WTC11 (cell line): Measurements from ENCODE around the gene DKK3. TPM values are rescaled to one million over a fixed set of nuclear protein-coding genes. Genes with fewer than 3 reads are reported as not detected.

ENCODE experiments used
- ATAC-seq: fragments of 200-7000 bp; cut with Tn5 transposase; 2 replicates; pipeline ENCODE4 v1.10.0; 2021; ENCODE audit warnings: mild to moderate bottlenecking, moderate library complexity
- CTCF ChIA-PET: fragments of 300-600 bp; sonication (Branson Sonifier 250); formaldehyde crosslinking; loops from one replicate; lab custom pipeline; 2021; ENCODE audit warnings: antibody characterized with exemption; lab: Charles Lee
- POLR2A ChIA-PET: fragments of 350-600 bp; sonication (Branson Sonifier 250); formaldehyde crosslinking; loops from one replicate; lab custom pipeline; 2021; ENCODE audit warnings: antibody characterized with exemption; lab: Charles Lee
- DNase-seq: peaks from one replicate; pipeline ENCODE4 v3.0.0; 2021; ENCODE audit warnings: low spot score
- H3K27ac Mint-ChIP-seq: 2 replicates; pipeline ENCODE4 v1.8.0; 2021; ENCODE audit warnings: mixed read lengths
- H3K27me3 Mint-ChIP-seq: 2 replicates; pipeline ENCODE4 v1.8.0; 2021; ENCODE audit warnings: low read depth, mild to moderate bottlenecking, moderate library complexity, mixed read lengths
- H3K36me3 Mint-ChIP-seq: 2 replicates; pipeline ENCODE4 v1.8.0; 2021; ENCODE audit warnings: mixed read lengths
- H3K4me1 Mint-ChIP-seq: 2 replicates; pipeline ENCODE4 v1.8.0; 2022; ENCODE audit warnings: mixed read lengths
- H3K4me3 Mint-ChIP-seq: 2 replicates; pipeline ENCODE4 v1.8.0; 2021; ENCODE audit warnings: mild to moderate bottlenecking, moderate library complexity, mixed read lengths
- H3K9me3 Mint-ChIP-seq: 2 replicates; pipeline ENCODE4 v1.8.0; 2021; ENCODE audit warnings: mixed read lengths
- ARID4B ChIP-seq: sonication (generic); formaldehyde crosslinking; IDR thresholded peaks from 2 replicates; pipeline ENCODE4 v1.8.0; 2023; ENCODE audit warnings: missing genetic modification reagents, mild to moderate bottlenecking, borderline replicate concordance
- CREM ChIP-seq: sonication (generic); formaldehyde crosslinking; IDR thresholded peaks from 2 replicates; pipeline ENCODE4 v1.8.1; 2022; ENCODE audit warnings: mild to moderate bottlenecking, missing genetic modification reagents, moderate library complexity
- ERG ChIP-seq: fragments of 250-450 bp; sonication (Bioruptor Pico); IDR thresholded peaks from 2 replicates; pipeline ENCODE4 v1.8.0; 2021; ENCODE audit warnings: mild to moderate bottlenecking
- ESRRA ChIP-seq: sonication (generic); formaldehyde crosslinking; IDR thresholded peaks from 2 replicates; pipeline ENCODE4 v1.8.1; 2022; ENCODE audit warnings: mild to moderate bottlenecking, missing genetic modification reagents, borderline replicate concordance
- FOXP1 ChIP-seq: sonication (generic); formaldehyde crosslinking; IDR thresholded peaks from 2 replicates; pipeline ENCODE4 v1.8.0; 2022; ENCODE audit warnings: missing genetic modification reagents, mild to moderate bottlenecking, moderate library complexity, borderline replicate concordance
- GTF2I ChIP-seq: fragments of 250-450 bp; sonication (Bioruptor Pico); conservative IDR thresholded peaks from 2 replicates; pipeline ENCODE4 v1.4.0; 2021; ENCODE audit warnings: mild to moderate bottlenecking
- IRF1 ChIP-seq: sonication (generic); formaldehyde crosslinking; IDR thresholded peaks from 2 replicates; pipeline ENCODE4 v1.8.0; 2023; ENCODE audit warnings: missing genetic modification reagents
- IRF2 ChIP-seq: sonication (generic); formaldehyde crosslinking; IDR thresholded peaks from 2 replicates; pipeline ENCODE4 v1.8.0; 2022; ENCODE audit warnings: low read depth, missing genetic modification reagents, borderline replicate concordance
- JUN ChIP-seq: sonication (generic); formaldehyde crosslinking; IDR thresholded peaks from 2 replicates; pipeline ENCODE4 v1.8.0; 2023; ENCODE audit warnings: mild to moderate bottlenecking, missing genetic modification reagents
- ZBTB21 ChIP-seq: sonication (generic); formaldehyde crosslinking; IDR thresholded peaks from 2 replicates; pipeline ENCODE4 v1.8.1; 2023; ENCODE audit warnings: mild to moderate bottlenecking, missing genetic modification reagents, borderline replicate concordance
- ZNF423 ChIP-seq: fragments of 250-450 bp; sonication (Bioruptor Pico); IDR thresholded peaks from 2 replicates; pipeline ENCODE4 v2.1.2; 2022; ENCODE audit warnings: mild to moderate bottlenecking, moderate library complexity
- total RNA-seq: library from RNA; stranded (reverse); gene quantifications from 3 replicates; pipeline ENCODE4 v1.2.3, GENCODE V29; 2021
- TF ChIP-seq, protein P1 (sequence below): sonication (generic); formaldehyde crosslinking; conservative IDR thresholded peaks from 2 replicates; pipeline ENCODE4 v1.8.1; 2022; ENCODE audit warnings: mild to moderate bottlenecking, missing genetic modification reagents
- TF ChIP-seq, protein P2 (sequence below): sonication (generic); formaldehyde crosslinking; IDR thresholded peaks from 2 replicates; pipeline ENCODE4 v1.8.1; 2022; ENCODE audit warnings: mild to moderate bottlenecking, missing genetic modification reagents, moderate library complexity, borderline replicate concordance
- TF ChIP-seq, protein P3 (sequence below): sonication (generic); formaldehyde crosslinking; IDR thresholded peaks from 2 replicates; pipeline ENCODE4 v1.8.1; 2022; ENCODE audit warnings: low read depth, mild to moderate bottlenecking, moderate library complexity, missing genetic modification reagents, borderline replicate concordance
- TF ChIP-seq, protein P4 (sequence below): fragments of 250-450 bp; sonication (Bioruptor Pico); conservative IDR thresholded peaks from 2 replicates; pipeline ENCODE4 v1.9.0; 2021; ENCODE audit warnings: mild to moderate bottlenecking
- TF ChIP-seq, protein P5 (sequence below): sonication (generic); formaldehyde crosslinking; IDR thresholded peaks from 2 replicates; pipeline ENCODE4 v1.8.0; 2022; ENCODE audit warnings: mild to moderate bottlenecking, missing genetic modification reagents
- TF ChIP-seq, protein P6 (sequence below): sonication (generic); formaldehyde crosslinking; IDR thresholded peaks from 2 replicates; pipeline ENCODE4 v1.8.0; 2022; ENCODE audit warnings: mild to moderate bottlenecking, missing genetic modification reagents
- TF ChIP-seq, protein P7 (sequence below): sonication (generic); formaldehyde crosslinking; IDR thresholded peaks from 2 replicates; pipeline ENCODE4 v1.8.0; 2022; ENCODE audit warnings: missing genetic modification reagents

The DKK3 gene
- total RNA-seq, 1 experiment from 2014 or later, result 17.6 TPM

- TF ChIP-seq, protein P1, sequence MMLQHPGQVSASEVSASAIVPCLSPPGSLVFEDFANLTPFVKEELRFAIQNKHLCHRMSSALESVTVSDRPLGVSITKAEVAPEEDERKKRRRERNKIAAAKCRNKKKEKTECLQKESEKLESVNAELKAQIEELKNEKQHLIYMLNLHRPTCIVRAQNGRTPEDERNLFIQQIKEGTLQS (CRISPR knock-in tag), result no peak
- TF ChIP-seq, protein P2, sequence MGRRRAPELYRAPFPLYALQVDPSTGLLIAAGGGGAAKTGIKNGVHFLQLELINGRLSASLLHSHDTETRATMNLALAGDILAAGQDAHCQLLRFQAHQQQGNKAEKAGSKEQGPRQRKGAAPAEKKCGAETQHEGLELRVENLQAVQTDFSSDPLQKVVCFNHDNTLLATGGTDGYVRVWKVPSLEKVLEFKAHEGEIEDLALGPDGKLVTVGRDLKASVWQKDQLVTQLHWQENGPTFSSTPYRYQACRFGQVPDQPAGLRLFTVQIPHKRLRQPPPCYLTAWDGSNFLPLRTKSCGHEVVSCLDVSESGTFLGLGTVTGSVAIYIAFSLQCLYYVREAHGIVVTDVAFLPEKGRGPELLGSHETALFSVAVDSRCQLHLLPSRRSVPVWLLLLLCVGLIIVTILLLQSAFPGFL, result no peak
- no peak for TF ChIP-seq FOXP1 (CRISPR knock-in tag)
- TF ChIP-seq, protein P3, sequence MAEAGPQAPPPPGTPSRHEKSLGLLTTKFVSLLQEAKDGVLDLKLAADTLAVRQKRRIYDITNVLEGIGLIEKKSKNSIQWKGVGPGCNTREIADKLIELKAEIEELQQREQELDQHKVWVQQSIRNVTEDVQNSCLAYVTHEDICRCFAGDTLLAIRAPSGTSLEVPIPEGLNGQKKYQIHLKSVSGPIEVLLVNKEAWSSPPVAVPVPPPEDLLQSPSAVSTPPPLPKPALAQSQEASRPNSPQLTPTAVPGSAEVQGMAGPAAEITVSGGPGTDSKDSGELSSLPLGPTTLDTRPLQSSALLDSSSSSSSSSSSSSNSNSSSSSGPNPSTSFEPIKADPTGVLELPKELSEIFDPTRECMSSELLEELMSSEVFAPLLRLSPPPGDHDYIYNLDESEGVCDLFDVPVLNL (CRISPR knock-in tag), result no peak
These were observed 60.6 kb downstream of the DKK3 start (continued) for GRCh38 chr11:11947825-11948224.

GRCh38 chr11:11946878-11947277 is 61.5 kb downstream of the DKK3 start:
- no peak for ATAC-seq
- DNase-seq, result no peak
- Mint-ChIP-seq H3K9me3 (no peaks in the 10 kb centered on the region), H3K36me3 (peaks cover 10% of the 10 kb centered on the region), H3K4me1 (no peaks in the 10 kb centered on the region), H3K27ac (no peak overlapping the region), H3K4me3 (no peak overlapping the region), H3K27me3 (no peaks in the 10 kb centered on the region)
- ChIA-PET CTCF (interaction anchor here (1.6 to 1.7 kb wide), 2 partner anchors 19 to 97 kb away, joined by 5 to 13 read pairs; no protein-coding TSS in a partner anchor), POLR2A (no interaction called here)
- TF ChIP-seq IRF1 (no peak), CREM (no peak), JUN (CRISPR knock-in tag) (no peak), ARID4B (CRISPR knock-in tag) (no peak), FOXP1 (CRISPR knock-in tag) (no peak), GTF2I (CRISPR knock-in tag) (no peak), IRF2 (CRISPR knock-in tag) (no peak), ERG (CRISPR knock-in tag) (no peak), ESRRA (no peak), ZNF423 (no peak), ZBTB21 (CRISPR knock-in tag) (no peak)
- TF ChIP-seq, protein P4, sequence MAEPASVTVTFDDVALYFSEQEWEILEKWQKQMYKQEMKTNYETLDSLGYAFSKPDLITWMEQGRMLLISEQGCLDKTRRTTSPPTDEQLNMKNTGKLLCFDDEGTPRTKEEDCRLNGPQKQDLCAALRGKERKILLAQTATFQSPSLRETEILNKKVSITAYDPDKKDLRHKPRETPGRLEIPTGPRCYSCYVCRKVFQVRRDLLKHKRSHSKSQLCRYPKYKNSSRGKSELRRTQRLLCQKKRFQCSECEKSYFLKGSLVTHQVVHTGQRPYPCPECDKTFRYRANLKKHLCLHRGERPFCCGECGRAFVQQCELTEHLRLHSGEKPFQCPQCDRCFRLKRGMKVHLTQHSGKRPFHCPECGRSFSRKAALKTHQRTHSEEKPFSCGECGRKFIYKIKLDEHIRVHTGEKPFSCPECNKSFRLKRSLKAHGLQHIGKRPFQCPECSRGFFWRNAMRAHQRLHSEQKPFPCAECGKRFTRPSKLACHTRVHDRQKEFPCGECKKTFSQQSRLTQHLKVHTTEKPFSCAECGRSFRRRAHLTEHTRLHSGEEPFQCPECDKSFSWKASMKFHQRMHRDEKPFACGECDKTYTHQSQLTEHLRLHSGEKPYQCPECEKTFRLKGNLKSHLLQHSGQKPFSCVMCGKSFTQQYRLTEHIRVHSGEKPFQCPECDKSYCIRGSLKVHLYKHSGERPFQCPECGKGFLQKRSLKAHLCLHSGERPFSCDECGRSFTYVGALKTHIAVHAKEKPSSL (CRISPR knock-in tag), result no peak
- TF ChIP-seq, protein P5, sequence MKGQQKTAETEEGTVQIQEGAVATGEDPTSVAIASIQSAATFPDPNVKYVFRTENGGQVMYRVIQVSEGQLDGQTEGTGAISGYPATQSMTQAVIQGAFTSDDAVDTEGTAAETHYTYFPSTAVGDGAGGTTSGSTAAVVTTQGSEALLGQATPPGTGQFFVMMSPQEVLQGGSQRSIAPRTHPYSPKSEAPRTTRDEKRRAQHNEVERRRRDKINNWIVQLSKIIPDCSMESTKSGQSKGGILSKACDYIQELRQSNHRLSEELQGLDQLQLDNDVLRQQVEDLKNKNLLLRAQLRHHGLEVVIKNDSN, result no peak
- TF ChIP-seq, protein P6, sequence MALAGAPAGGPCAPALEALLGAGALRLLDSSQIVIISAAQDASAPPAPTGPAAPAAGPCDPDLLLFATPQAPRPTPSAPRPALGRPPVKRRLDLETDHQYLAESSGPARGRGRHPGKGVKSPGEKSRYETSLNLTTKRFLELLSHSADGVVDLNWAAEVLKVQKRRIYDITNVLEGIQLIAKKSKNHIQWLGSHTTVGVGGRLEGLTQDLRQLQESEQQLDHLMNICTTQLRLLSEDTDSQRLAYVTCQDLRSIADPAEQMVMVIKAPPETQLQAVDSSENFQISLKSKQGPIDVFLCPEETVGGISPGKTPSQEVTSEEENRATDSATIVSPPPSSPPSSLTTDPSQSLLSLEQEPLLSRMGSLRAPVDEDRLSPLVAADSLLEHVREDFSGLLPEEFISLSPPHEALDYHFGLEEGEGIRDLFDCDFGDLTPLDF (CRISPR knock-in tag), result no peak
- TF ChIP-seq, protein P7, sequence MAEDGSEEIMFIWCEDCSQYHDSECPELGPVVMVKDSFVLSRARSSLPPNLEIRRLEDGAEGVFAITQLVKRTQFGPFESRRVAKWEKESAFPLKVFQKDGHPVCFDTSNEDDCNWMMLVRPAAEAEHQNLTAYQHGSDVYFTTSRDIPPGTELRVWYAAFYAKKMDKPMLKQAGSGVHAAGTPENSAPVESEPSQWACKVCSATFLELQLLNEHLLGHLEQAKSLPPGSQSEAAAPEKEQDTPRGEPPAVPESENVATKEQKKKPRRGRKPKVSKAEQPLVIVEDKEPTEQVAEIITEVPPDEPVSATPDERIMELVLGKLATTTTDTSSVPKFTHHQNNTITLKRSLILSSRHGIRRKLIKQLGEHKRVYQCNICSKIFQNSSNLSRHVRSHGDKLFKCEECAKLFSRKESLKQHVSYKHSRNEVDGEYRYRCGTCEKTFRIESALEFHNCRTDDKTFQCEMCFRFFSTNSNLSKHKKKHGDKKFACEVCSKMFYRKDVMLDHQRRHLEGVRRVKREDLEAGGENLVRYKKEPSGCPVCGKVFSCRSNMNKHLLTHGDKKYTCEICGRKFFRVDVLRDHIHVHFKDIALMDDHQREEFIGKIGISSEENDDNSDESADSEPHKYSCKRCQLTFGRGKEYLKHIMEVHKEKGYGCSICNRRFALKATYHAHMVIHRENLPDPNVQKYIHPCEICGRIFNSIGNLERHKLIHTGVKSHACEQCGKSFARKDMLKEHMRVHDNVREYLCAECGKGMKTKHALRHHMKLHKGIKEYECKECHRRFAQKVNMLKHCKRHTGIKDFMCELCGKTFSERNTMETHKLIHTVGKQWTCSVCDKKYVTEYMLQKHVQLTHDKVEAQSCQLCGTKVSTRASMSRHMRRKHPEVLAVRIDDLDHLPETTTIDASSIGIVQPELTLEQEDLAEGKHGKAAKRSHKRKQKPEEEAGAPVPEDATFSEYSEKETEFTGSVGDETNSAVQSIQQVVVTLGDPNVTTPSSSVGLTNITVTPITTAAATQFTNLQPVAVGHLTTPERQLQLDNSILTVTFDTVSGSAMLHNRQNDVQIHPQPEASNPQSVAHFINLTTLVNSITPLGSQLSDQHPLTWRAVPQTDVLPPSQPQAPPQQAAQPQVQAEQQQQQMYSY, result no peak
